DMS153 treated with DMSO at 0.1 percent for 48 hours (cell line): Measurements from ENCODE around the gene DGKB.

Source experiments
- DNase-seq: peaks from one replicate; lab custom pipeline; 2025; ENCODE audit not compliant: unreplicated experiment; lab: John Stamatoyannopoulos, UW

The DGKB gene

GRCh38 chr7:14398526-14398925, 504.0 kb downstream of the DGKB start:
- no peak for DNase-seq

DNA sequence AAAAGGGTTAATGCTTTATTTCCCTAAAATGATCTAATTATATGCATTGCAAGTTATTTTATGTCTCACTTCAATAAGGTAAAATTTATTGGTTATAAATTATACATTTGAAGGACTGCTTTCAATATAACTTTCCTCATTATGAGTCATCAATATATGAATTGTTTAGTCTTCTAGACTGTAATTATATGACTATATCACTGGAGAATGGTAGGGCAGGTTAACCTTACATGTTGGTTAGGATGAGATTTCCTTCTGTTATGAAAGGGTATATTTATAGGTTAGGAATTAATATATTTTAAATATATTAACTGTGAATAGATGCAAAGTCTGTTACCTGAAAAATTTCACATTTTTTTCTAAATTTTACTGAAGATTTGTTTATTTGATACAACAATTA, 506.7 kb downstream of the DGKB start:
- DNase-seq: no peak

DNA sequence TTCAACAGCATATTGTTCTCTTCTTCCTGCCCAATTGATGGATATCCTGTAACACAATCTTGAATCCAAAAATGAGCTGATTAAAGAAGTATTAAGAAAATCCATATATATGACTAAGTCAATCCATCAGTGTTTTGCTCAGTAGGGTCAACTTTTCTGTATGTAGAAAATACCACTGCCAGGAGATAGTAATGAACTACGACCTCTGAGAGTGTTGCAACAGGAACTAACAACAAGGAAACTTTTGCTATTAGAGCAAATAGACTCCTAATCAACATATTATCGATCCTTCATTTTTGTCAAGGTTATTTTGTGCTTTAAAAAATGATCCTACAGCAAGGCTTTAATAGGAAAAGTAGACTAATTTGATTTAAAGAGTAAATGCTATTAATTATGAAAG, 507.8 kb downstream of the DGKB start:
- no peak for DNase-seq

DNA sequence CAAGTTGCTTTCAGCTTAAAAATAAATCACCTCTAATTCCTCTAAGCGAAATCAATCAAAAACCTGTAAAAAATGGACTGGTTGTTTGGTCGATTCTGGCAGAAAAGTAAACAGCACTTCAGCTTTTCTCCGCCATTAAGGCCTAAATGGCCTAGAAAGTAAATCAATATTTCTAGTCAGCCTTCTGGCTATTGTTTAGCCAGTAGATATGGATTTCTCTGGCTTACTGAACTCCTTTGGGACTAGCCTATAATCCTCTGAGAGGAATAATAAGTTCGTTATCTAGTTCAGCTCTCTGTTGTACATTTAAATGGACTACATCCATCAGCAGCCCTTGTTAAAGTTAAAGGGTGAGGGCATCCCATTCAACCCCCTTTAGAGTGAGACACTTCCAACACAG, 513.0 kb downstream of the DGKB start:
- peak; percentile 92 for DNase-seq

GRCh38 chr7:14389181-14389591, 513.4 kb downstream of the DGKB start:
- DNase-seq: peak; percentile 92

DNA sequence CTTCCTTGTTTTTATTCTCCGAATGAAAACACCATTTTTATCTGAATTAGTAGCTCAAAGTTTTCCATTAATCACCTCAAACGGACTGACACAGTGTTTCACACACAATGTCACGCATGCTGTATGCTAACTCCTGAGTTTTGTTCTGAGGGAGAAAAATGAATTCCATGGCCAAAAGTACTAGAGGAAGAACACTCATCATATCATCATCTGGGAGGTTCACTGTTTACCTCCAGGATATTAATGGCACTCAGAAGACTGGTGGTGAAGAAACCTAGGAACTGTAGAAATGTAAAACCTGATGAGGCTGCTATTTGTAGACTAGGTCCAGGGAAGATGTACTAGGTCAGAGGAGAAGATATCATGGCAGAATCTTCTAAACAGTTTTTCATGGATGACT, 517.5 kb downstream of the DGKB start:
- DNase-seq: no peak

GRCh38 chr7:14381936-14382335, 520.6 kb downstream of the DGKB start:
- DNase-seq: no peak

- no peak for DNase-seq
Observed at GRCh38 chr7:14381306-14381705, 521.2 kb downstream of the DGKB start.

- no peak for DNase-seq
Observed at GRCh38 chr7:14380881-14381280, 521.7 kb downstream of the DGKB start.

DNA sequence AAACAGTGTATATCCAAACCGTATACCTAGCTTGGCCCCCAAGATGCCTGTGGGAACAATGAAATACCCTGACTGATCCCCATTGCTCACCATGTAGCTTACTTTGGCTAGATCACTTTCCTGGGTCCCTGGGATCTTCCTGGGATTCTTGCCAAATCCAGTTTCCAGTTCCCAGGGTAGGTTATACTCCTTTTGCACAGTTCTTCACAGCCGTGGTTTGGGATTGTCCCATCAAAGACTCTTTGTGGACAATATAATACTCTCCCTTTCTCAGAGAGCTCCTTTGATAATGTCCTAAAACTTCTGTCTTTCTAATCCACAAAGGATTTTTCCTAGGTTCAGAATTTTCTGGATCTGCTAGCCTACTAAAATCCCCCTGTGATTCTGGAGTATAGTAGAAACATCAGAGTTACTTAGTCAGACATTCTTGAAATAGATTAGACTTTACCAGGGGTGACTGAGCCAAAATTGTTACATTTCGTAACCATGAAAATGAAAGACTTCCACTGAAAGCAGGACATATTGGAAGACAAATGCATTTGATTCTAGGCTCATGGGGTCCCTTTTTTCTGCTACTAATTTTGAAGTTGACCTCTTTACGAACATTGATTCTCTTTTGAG, 524.8 kb downstream of the DGKB start:
- DNase-seq: no peak

DNA sequence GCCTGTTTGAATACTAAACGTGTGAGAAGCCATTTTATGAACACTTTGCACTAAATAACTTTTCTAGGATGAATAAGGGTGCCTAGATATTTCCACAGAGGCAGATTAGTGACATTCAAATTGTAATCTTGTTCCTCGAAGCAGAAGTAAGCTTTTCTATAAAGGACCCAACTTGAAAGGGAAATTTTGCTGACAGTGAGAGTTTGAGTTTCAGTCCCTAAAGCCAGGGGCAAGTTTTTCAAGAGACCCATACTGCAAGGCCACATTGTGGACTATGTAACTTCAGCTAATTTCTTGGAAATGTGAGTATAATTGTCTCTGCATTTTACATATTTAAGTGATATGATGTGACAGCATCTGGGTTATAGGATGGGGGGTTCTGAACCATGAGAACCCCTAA, 525.8 kb downstream of the DGKB start:
- DNase-seq: no peak

DNA sequence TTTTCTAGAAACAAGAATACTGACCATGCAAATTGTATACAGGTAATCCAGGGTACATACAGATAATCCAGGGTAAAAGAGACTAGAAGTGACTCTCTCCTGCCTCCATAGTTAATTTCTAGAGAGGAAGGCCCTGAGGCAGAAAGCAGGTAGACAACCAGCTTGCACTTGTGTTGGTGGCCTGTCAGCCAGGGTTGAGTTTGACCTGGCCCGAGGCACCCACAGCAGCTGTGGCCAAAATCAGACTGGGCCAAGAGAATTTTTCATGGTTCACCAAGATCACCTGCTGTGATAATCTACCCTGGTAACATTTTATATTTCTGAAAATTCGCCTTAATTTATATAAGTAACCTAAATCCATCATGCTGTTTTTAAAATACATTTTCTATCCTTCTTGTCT, 526.6 kb downstream of the DGKB start:
- no peak for DNase-seq

DNA sequence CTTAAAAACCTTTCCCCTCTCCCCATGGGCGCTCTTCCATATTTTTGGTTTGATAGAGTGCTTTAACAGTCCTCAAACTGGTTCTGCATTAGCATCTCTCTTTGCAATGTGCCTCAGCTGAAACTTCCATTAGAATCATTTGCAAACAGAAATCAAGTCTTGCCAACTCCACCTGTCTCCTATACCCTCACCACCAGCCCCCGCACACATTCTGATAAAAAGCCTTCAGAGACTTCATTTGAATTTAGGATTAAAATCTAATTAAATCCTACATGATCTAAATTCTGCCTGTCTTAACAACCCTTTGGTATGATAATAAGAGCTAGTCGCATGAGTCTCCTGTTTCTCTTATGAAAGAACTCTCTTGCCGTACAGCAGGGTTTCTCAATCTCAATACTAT, 528.2 kb downstream of the DGKB start:
- no peak for DNase-seq

- DNase-seq: no peak
Observed at GRCh38 chr7:14368285-14368684, 534.3 kb downstream of the DGKB start.

- DNase-seq: no peak
Observed at GRCh38 chr7:14351167-14351566, 551.4 kb downstream of the DGKB start.

DNA sequence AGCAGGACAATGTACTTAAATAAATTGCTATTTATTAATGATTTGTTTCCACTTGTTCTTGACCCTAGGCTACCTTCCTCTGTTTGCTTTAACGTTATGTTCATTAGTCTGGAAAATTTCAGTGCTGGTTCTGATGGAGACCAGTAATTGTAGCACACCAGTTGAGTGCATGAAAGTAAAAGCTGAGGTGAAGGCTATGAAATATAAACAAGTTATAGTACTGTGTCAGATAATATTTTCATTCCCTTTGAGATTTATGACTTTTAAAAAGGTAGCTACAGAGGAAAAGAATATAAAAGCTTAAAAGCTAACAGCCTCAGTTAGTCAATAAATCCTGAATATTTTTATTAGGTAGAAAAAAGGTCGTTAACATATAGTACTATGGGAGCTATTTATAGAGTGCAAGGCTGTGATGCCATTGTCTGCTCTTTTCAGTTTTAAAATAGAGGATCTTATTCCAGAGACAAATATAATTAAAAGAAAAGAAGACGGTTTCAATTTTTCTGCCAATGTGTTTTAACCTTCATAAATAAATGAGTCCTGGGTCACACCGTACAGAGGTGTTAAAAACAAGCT, 561.3 kb downstream of the DGKB start:
- DNase-seq: no peak

- no peak for DNase-seq
Observed at GRCh38 chr7:14340393-14341074, 562.0 kb downstream of the DGKB start.

GRCh38 chr7:14339861-14340260, 562.7 kb downstream of the DGKB start:
- no peak for DNase-seq

- no peak for DNase-seq
Observed at GRCh38 chr7:14336256-14336655, 566.3 kb downstream of the DGKB start.

GRCh38 chr7:14332155-14332554, 570.4 kb downstream of the DGKB start:
- DNase-seq: no peak

DNA sequence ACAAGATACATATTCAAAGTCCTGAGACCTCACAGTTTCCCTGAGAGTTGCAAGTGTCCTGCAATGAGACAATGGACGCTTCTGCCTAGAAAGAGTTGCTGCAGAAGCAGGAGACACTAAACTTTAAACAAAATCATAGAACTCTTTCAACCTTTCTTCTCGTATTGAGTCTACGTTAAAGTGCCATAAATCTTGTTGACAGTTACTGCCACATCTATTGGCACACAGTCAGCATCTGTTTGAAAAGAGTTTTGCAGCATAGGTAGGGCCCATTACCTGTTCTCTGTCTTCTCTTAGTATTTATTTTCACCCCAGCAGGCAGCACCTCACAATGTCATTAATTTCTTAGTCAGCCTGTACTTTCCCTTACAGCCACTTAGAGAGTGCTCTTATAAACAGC, 577.8 kb downstream of the DGKB start:
- no peak for DNase-seq

GRCh38 chr7:14322724-14323123, 579.8 kb downstream of the DGKB start:
- DNase-seq: no peak

DNA sequence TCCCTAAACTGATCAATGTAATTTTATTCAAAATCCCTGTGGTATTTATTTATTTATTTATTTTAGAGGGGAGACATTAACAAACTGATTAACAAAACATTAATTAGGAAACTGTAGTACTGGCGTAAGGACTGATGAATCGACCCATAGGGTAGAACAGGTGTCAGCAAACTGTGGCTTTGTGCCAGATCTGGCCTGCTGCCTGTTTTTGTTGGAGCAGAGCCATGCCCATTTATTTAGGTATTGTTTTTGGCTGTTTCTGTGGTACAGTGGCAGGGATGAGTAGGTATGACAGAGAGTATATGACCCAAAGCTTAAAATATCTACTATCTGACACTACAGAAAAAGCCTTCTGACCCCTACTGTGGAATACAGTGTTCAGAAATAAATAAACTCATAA, 580.6 kb downstream of the DGKB start:
- DNase-seq: peak; percentile 60
